Body of pancreas (tissue), 4 donors: ENCODE data around the gene ZSWIM1.

Experiments
- POLR2A ChIP-seq, 3 donors: fragments of 450-650 bp; IDR thresholded peaks; one replicate each; pipeline ENCODE4 v1.6.1; 2016; ENCODE audit warnings: antibody characterized with exemption in 3 of 3, mild to moderate bottlenecking in 2 of 3
- TF ChIP-seq, protein P1 (sequence below), 7 experiments: fragments of 450-650 bp in 4 of 7; fragments of 200-600 bp in 3 of 7; sonication (generic) in 3 of 7; IDR thresholded peaks; one replicate each; pipeline ENCODE4 v1.5.1; 2016 to 2019; ENCODE audit warnings: antibody characterized with exemption in 7 of 7

- TF ChIP-seq, protein P1, sequence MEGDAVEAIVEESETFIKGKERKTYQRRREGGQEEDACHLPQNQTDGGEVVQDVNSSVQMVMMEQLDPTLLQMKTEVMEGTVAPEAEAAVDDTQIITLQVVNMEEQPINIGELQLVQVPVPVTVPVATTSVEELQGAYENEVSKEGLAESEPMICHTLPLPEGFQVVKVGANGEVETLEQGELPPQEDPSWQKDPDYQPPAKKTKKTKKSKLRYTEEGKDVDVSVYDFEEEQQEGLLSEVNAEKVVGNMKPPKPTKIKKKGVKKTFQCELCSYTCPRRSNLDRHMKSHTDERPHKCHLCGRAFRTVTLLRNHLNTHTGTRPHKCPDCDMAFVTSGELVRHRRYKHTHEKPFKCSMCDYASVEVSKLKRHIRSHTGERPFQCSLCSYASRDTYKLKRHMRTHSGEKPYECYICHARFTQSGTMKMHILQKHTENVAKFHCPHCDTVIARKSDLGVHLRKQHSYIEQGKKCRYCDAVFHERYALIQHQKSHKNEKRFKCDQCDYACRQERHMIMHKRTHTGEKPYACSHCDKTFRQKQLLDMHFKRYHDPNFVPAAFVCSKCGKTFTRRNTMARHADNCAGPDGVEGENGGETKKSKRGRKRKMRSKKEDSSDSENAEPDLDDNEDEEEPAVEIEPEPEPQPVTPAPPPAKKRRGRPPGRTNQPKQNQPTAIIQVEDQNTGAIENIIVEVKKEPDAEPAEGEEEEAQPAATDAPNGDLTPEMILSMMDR (IDR thresholded peaks at IDR 0.05): no peak
- no peak for TF ChIP-seq POLR2A (IDR thresholded peaks at IDR 0.05)
These were observed 21.2 kb downstream of the ZSWIM1 start for GRCh38 chr20:45902199-45902701.
